IMR-90 (cell line): ENCODE measurements around the gene WNT9B. TPM values are rescaled to one million over a fixed set of nuclear protein-coding genes. Genes with fewer than 3 reads are reported as not detected.
A peak's percentile ranks its signal among the peaks of the same experiment; 100 is the strongest.

Experiments used
- ATAC-seq: fragments of 200-7000 bp; cut with Tn5 transposase; 2 replicates; pipeline ENCODE4 v1.9.1; 2020; ENCODE audit warnings: low read depth, mild to moderate bottlenecking, moderate library complexity
- BruUV-seq: library from RNA; stranded (reverse); fragments of 400-500 nt; replicated peaks from 2 replicates; lab custom pipeline; 2021; lab: Mats Ljungman, UMichigan
- CTCF ChIA-PET: fragments of 300-600 bp; formaldehyde crosslinking; extraction: SDS; loops from one replicate; lab custom pipeline; 2021; ENCODE audit warnings: antibody characterized with exemption; lab: Yijun Ruan, JAX
- POLR2A ChIA-PET: fragments of 300-600 bp; sonication (Branson Sonifier 250); formaldehyde crosslinking; loops from one replicate; lab custom pipeline; 2022; ENCODE audit warnings: antibody characterized with exemption; ENCODE audit not compliant: unreplicated experiment; lab: Charles Lee
- DNase-seq: peaks from one replicate; pipeline ENCODE4 v3.0.0; 2013
- H2AFZ ChIP-seq: replicated peaks from 2 replicates; pipeline ENCODE3; 2013; ENCODE audit warnings: low read length, mild to moderate bottlenecking; ENCODE audit not compliant: poor library complexity
- H2AK5ac ChIP-seq: 2 replicates; pipeline ENCODE4 v1.6.1; 2013; ENCODE audit warnings: low read depth, low read length, inconsistent platforms
- H2AK9ac ChIP-seq: replicated peaks from 2 replicates; pipeline ENCODE3; 2013; ENCODE audit warnings: mild to moderate bottlenecking, low read depth, low read length, moderate library complexity; ENCODE audit not compliant: poor library complexity
- H2BK120ac ChIP-seq: 2 replicates; pipeline ENCODE4 v1.6.1; 2013; ENCODE audit warnings: low read depth, low read length, inconsistent platforms
- H2BK15ac ChIP-seq: 3 replicates; pipeline ENCODE4 v1.6.1; 2013; ENCODE audit warnings: low read depth, low read length, inconsistent platforms
- H2BK20ac ChIP-seq: 2 replicates; pipeline ENCODE4 v1.6.1; 2013; ENCODE audit warnings: low read depth, mild to moderate bottlenecking, inconsistent platforms, low read length, moderate library complexity
- H2BK5ac ChIP-seq: 2 replicates; pipeline ENCODE4 v1.6.1; 2013; ENCODE audit warnings: mild to moderate bottlenecking, low read depth, low read length, inconsistent platforms; ENCODE audit not compliant: poor library complexity, severe bottlenecking
- H3K14ac ChIP-seq: replicated peaks from 2 replicates; pipeline ENCODE4 v1.6.1; 2013; ENCODE audit warnings: low read depth, low read length, inconsistent platforms
- H3K18ac ChIP-seq: 2 replicates; pipeline ENCODE4 v1.6.1; 2013; ENCODE audit warnings: low read depth, low read length, control low read depth
- H3K23ac ChIP-seq: 2 replicates; pipeline ENCODE4 v1.6.1; 2013; ENCODE audit warnings: low read depth, low read length, inconsistent platforms
- H3K27ac ChIP-seq: 2 replicates; pipeline ENCODE4 v1.5.1; 2013; ENCODE audit warnings: mild to moderate bottlenecking, control low read depth, low read length; ENCODE audit not compliant: insufficient read depth
- H3K27me3 ChIP-seq: 2 replicates; pipeline ENCODE4 v1.6.1; 2013; ENCODE audit warnings: low read length; ENCODE audit not compliant: control insufficient read depth, insufficient read depth
- H3K36me3 ChIP-seq: 2 replicates; pipeline ENCODE4 v1.6.1; 2013; ENCODE audit warnings: low read length, mixed read lengths; ENCODE audit not compliant: control insufficient read depth, insufficient read depth
- H3K4ac ChIP-seq: 2 replicates; pipeline ENCODE4 v1.6.1; 2013; ENCODE audit warnings: low read depth, low read length, inconsistent platforms
- H3K4me1 ChIP-seq: 2 replicates; pipeline ENCODE4 v1.6.1; 2013; ENCODE audit warnings: low read length, mixed read lengths; ENCODE audit not compliant: control insufficient read depth, insufficient read depth
- H3K4me2 ChIP-seq: 2 replicates; pipeline ENCODE4 v1.6.1; 2013; ENCODE audit warnings: low read depth, mild to moderate bottlenecking, control low read depth, low read length, moderate library complexity
- H3K4me3 ChIP-seq: 2 replicates; pipeline ENCODE4 v1.5.1; 2013; ENCODE audit warnings: low read depth, mild to moderate bottlenecking, control low read depth, low read length, moderate library complexity; ENCODE audit not compliant: insufficient read depth
- H3K56ac ChIP-seq: 2 replicates; pipeline ENCODE4 v1.6.1; 2013; ENCODE audit warnings: low read length, inconsistent platforms; ENCODE audit not compliant: insufficient read depth; ENCODE audit errors: extremely low read depth
- H3K79me1 ChIP-seq, 2 experiments: 2 replicates each; pipeline ENCODE4 v1.6.1; 2013; ENCODE audit warnings: low read length in 2 of 2, inconsistent platforms in 1 of 2, low read depth in 1 of 2
- H3K9ac ChIP-seq: 2 replicates; pipeline ENCODE4 v1.6.1; 2013; ENCODE audit warnings: low read depth, low read length, control low read depth
- H3K9me1 ChIP-seq: 2 replicates; pipeline ENCODE4 v1.6.1; 2013; ENCODE audit warnings: low read length, inconsistent platforms; ENCODE audit not compliant: insufficient read depth
- H3K9me3 ChIP-seq: 2 replicates; pipeline ENCODE4 v1.6.1; 2013; ENCODE audit warnings: low read length; ENCODE audit not compliant: control insufficient read depth, insufficient read depth
- H4K20me1 ChIP-seq: 2 replicates; pipeline ENCODE4 v1.6.1; 2013; ENCODE audit warnings: low read length, inconsistent platforms; ENCODE audit not compliant: insufficient read depth
- H4K5ac ChIP-seq: 2 replicates; pipeline ENCODE4 v1.6.1; 2013; ENCODE audit warnings: mild to moderate bottlenecking, low read depth, low read length, control low read depth
- H4K8ac ChIP-seq, 2 experiments: 2 replicates each; pipeline ENCODE4 v1.6.1; 2013; ENCODE audit warnings: low read depth in 2 of 2, low read length in 2 of 2, control low read depth in 1 of 2, inconsistent platforms in 1 of 2
- H4K91ac ChIP-seq: 2 replicates; pipeline ENCODE4 v1.6.1; 2013; ENCODE audit warnings: low read depth, low read length, inconsistent platforms; ENCODE audit not compliant: insufficient read depth
- RFX5 ChIP-seq: IDR thresholded peaks from 2 replicates; pipeline ENCODE4 v1.8.0; 2012; ENCODE audit warnings: low read depth, mild to moderate bottlenecking, low read length, moderate library complexity
- WGBS, 2 experiments: methylation state at CpG; one replicate each; pipeline versions ENCODE4 v1.1.5 to v1.1.7; 2013; ENCODE audit warnings: missing lambda C conversion rate in 2 of 2; ENCODE audit not compliant: insufficient read length in 1 of 2; ENCODE audit errors: extremely low coverage in 2 of 2; 5-methylcytosine and 5-hydroxymethylcytosine counted together
- dilution Hi-C: fragments of 300-500 bp; cut with HindIII; formaldehyde crosslinking; loops from one replicate; pipeline ENCODE4 v1.14.3; 2018; ENCODE audit warnings: low sequenced_read_pairs; ENCODE audit not compliant: unreplicated experiment
- in situ Hi-C: fragments of 300-500 bp; cut with MboI; formaldehyde crosslinking; loops from 3 replicates; pipeline ENCODE4 v1.14.3; 2019; ENCODE audit warnings: low sequenced_read_pairs, inconsistent platforms, mixed read lengths
- intact Hi-C: fragments of 100-400 bp; cut with micrococcal nuclease; formaldehyde crosslinking; loops from 2 replicates; pipeline ENCODE4 v1.10.0; 2022
- polyA plus RNA-seq, 3 experiments: library from polyadenylated mRNA; depleted of rRNA; stranded (reverse); fragments of >200 nt; gene quantifications; 2 replicates each; pipeline ENCODE4 v1.2.3, GENCODE V29; 2012; ENCODE audit warnings: low replicate concordance in 1 of 3
- total RNA-seq: library from RNA; depleted of rRNA; stranded (reverse); fragments of >200 nt; gene quantifications from 2 replicates; pipeline ENCODE4 v1.2.3, GENCODE V29; 2012

Gene WNT9B
- total and polyA plus RNA-seq, 2 of the 4 experiments (the other 2 are of a cell fraction) = not detected

- no CpG with 5 or more reads among the region's 6 CpGs for WGBS, 2 experiments
- no peak overlapping the region for H3K56ac ChIP-seq
- no peak overlapping the region for H4K8ac ChIP-seq
- H3K23ac ChIP-seq = no peak overlapping the region
- H2AK5ac ChIP-seq = no peak overlapping the region
- no peaks in the 10 kb centered on the region; the same call in 1 of the 2 replicates for H3K9me1 ChIP-seq
- H2BK20ac ChIP-seq = no peak overlapping the region
- DNase-seq (peak; percentile 11), ATAC-seq (peak; percentile 55)
- H4K5ac ChIP-seq = no peak overlapping the region
- H2AK9ac ChIP-seq = no peak overlapping the region
- no peaks in the 10 kb centered on the region for H3K79me1 ChIP-seq
- no peak overlapping the region for H2AFZ ChIP-seq
- no peak overlapping the region for H3K4ac ChIP-seq
- H2BK120ac ChIP-seq = no peak overlapping the region
- no peaks in the 10 kb centered on the region for H3K36me3 ChIP-seq
- H4K91ac ChIP-seq = no peak overlapping the region
- BruUV-seq = no TSS peak
- no peaks in the 10 kb centered on the region; the same call in 1 of the 2 replicates for H3K9me3 ChIP-seq
- intact Hi-C loops (no loop called here), dilution Hi-C loops (no loop called here), in situ Hi-C loops (loop anchor here (25.0 kb wide), 1 partner anchor 144 kb away; no protein-coding TSS in a partner anchor)
- H3K4me2 ChIP-seq = no peak overlapping the region
- no peak overlapping the region for H2BK5ac ChIP-seq
- no peak overlapping the region for H3K9ac ChIP-seq
- H3K27ac ChIP-seq = no peak overlapping the region
- no peak overlapping the region for H3K14ac ChIP-seq
- no peak for TF ChIP-seq RFX5
- H2BK15ac ChIP-seq = no peak overlapping the region
- H3K4me3 ChIP-seq = no peak overlapping the region
- POLR2A ChIA-PET = no interaction called here
- CTCF ChIA-PET = no interaction called here
- H3K4me1 ChIP-seq = peaks cover 4% of the 10 kb centered on the region; the same call in 1 of the 2 replicates
- no peak overlapping the region for H3K18ac ChIP-seq
- H3K27me3 ChIP-seq = peaks cover 40% of the 10 kb centered on the region
- H4K20me1 ChIP-seq = no peaks in the 10 kb centered on the region
These were observed 17.4 kb downstream of the WNT9B start for GRCh38 chr17:46868689-46869187.
